CD4-positive, alpha-beta T cell treated with Interleukin-4 for 4 hours (primary cell): Measurements from ENCODE around the gene MKKS.
"Not testable (repeated sequence)": the region's sequence is repeated elsewhere in the genome, so short reads cannot be mapped to it uniquely, and the experiment has no call there.

Experiments
- DNase-seq: peaks from one replicate; pipeline ENCODE4 v3.0.0-alpha.2; 2020

Gene MKKS

DNA sequence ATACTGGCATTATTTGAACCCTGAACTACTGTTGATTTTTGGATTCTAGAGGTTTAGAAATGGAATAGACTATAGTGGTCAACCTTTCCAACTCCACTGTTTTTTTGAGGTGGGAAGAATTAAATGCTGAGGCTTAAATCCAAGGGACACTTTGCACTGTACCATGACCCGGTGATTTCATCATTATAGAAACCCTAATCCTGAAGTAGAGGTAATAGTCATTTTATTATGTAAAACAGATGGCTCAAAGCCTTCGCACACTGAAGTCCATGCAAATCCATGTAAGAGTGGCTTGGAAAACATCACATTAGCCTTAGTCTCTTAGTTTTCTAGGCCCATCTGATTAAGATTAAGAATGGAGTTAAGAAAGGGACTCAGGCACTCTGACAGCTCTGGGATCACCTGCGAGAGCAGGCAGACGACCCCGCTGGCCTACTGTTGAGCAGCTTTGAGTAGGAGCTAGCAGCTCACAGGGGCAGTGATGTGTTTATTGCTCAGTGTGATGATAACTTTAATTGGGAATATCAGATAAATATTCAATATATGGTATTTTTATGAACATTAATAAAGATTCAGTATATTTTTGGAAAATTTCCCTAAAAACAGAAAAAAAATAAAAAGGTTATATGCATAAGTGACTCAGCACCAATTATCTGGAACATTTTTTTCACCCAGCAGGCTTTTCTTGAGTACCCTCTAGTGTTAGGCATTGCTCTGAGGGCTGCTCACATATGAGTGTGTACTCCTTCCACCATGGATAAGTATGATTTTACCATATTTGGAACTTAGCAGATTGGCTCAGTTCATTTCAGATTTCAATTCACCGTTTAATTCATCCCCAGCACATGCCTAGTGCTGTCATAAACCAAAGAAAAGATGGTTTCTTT lies 14.5 kb upstream of the MKKS start:
- no peak for DNase-seq

DNA sequence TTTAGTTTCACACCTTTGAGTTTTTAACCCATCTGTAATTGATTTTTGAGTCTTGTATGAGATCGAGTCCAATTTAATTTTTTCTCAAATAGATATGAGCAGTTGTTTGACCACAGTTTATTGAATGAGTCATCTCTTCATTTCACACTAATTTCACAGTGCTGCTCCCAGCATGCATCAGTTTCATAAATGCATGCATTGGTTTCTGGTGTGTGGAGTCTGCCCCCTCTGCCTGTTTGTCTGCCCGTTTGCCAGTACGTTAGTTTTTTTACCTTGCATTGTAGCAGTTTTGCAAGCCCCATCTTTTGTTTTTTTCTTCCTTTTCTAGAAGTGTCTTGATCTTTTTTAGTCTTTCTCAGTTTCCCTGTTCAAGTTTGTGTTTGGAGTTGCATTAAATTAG lies 13.0 kb upstream of the MKKS start:
- peak; percentile 84 for DNase-seq

DNA sequence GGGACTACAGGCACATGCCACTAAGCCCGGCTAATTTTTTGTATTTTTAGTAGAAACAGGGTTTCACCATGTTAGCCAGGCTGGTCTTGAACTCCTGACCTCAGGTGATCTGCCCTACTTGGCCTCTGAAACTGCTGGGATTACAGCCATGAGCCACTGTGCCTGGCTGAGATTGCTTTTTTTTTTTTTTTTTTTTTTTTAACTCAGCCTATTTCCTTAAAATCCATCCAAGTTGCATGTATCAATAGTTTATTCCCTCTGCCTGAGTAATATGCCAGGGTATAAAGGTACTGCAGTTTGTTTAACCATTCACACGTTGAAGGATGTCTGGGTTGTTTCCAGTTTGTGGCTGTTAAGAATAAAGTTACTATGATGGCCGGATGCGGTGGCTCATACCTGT lies 11.7 kb upstream of the MKKS start:
- no peak for DNase-seq

DNA sequence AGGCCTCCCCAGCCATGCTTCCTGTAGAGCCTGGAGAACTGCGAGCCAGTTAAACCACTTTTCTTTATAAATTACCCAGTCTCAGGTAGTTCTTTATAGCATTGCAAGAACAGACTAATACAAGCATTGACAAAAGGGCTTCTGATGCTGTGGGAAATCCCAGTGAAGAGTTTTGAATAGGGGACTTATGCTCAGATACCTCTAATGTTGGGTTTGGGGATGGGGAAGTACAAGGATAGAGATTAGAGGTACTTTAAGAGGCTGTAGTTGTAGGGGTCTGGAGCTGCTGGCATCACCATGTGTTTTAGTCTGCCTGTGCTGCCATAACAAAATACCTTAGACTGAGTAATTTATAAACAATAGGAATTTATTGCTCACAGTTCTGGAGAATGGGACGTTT lies 9.9 kb upstream of the MKKS start:
- no peak for DNase-seq

DNA sequence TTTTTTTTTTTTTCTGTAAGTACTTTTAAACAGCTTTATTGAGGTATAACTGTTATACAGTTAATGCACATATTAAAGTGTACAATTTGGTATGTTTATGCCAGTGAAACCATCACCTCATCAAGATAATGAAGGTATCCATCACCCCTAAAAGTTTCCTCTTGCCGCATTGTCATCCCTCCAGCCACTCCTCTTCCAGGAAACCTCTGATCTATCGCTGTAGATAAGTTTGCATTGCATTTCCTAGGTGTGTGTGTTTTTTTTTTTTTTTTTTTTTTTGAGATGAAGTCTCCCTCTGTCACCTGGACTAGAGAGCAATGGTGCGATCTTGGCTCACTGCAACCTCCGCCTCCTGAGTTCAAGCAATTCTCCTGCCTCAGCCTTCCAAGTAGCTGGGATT lies 4.2 kb upstream of the MKKS start:
- peak; percentile 11 for DNase-seq

DNA sequence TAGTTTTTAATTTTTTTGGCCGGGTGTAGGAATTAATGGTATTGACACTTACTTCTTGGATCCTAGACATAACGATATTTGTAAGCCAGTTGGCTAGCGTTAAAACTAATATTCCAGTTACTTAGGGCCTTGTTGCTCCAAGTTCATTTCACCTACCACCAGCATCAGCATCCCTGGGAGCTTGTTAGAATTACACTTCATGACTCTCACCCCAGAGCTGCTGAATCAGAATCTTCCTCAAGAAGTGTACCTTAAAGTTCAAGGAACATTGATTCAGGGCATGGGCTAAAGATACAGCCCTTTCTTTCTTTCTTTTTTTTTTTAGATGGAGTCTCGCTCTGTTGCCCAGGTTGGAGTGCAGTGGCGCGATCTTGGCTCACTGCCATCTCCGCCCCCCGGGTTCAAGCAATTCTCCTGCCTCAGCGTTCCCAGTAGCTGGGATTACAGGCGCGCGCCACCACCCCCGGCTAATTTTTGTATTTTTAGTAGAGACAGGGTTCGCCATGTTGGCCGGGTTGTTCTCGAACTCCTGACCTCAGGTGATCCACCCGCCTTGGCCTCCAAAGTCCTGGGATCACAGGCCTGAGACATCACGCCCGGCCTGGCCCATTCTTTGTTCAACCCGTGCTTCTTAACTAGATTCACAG lies 2.2 kb upstream of the MKKS start:
- no peak for DNase-seq

DNA sequence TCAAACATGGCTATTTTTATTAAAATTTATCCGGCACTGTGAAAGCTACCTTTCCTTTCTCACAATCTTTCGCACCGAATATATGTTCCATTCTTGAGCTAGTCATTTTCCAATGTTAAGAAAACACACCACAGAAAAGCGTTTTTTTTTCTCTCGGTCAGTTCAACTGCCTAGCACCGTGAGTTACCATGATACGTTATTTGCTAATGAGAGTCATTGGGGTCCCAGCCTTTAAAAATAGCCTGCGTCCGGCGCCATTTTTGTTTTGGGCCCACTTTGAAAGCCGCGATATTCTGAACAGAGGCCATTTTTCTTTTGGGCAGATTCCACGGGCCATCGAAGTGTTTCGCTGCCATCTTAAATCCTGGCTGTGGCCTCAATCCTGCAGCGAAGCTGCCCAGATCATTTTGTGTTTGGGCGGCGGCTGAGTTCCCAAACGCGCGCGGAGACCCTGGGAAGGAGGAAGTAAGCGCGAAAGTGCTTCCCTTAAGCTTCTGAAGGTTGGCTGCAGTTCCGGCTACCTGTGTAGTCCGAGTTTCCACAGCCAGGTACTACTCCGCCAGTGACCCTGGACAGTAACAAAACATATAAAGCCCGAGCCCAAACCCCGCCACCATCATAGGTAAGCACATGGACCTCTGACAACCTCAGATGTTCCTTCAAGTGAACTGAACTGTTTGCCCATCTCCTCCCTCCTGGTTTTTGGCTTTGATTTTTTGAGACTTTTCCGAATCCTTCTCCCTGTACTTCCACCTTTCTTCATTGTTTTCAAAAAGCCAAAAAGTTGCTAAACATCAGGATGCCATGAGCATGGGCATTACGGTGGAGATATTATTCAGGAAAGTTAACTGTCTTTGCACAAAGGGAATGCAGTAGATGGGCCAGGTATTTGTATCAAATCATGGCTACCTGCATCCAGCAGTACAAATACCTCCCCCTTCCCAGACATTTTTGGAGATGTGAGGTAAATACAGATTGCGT lies 1.1 kb upstream of the MKKS start, which contains the start of gene SLX4IP:
SLX4IP (plus strand) TSS at position 474 of the 981 bp plus-strand sequence. CDS start 22,900 bp downstream, outside the sequence.
- DNase-seq = peak; percentile 95

DNA sequence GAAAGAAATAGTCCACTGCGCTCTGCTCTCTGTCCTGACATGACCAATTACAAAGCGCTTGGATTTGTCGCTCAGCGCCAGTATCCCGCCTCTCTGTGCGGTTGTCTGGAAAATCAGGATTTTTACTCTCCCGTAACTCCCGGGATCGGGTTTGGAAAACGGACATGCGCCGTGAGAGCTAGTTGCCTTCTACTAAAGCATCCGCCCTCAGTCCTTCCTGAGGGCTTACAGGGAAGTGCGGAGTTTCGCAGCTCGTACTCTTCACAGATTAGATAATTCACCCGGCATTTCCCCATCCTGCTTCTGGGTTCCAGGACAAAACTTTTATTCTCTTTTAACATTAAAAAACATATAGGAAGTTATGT lies 427 bp upstream of the MKKS start:
- DNase-seq = peak; percentile 89

DNA sequence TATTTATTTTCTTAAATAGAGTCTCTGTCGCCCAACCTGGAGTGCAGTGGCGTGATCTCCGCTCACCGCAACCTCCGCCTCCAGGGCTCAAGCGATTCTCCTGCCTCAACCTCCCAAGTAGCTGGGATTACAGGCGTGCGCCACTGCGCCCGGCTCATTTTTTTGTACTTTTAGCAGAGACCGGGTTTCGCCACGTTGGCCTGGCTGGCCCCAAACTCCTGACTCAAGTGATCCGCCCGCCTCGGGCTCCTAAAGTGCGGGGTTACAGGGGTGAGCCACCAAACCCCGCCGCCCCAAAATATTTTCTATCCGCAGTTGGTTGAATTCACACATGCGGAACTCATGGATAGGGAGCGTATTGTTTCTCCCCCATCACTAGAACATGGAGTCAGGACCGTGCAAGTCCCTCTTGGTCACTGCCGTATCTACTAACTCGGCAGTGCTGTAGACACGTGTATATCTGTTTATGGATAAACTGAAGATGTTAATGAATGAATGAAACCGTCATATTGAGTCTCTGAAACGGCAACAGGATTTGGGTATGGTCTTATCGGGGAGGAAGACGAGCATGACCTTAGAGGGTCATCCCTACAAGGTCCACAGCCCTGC lies 904 bp downstream of the MKKS start:
- DNase-seq = no peak

DNA sequence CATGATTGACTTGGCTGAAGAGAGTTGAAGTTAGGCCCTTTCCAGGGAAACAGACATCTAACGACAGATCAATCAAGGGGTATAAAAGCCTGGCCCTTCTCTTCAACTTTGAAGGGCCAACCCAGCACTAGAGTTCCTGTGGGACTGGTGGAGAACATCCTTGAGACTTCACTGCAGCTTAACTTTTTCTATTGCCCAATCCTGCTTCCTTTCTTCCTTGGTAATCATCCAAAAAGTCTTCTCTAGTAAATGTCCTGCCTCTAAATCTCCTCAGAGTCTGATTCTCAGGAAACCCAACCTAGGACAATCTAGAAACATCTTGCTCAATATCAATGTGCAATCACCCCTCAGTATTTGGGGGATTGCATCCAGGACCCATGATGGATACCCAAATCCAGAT lies 1.9 kb downstream of the MKKS start:
- no peak for DNase-seq

DNA sequence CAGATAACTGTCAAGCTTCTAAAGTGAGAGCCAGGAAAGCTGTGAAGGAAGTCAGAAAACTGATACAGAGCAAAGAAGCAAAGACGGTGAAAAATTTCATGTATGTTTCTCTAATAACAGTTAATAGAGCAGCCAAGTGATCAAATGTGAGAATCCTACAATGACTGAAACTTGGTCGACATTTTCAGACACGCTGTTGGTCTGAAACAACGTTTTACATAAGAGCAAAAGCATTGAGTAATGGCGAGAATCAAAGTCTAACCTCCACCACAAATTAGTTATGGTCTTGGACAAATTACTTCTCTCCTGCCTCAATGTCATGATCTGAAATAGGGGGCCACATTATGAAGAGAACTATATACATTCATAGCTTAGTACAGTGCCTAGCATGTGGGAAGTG lies 3.3 kb downstream of the MKKS start:
- DNase-seq = no peak

DNA sequence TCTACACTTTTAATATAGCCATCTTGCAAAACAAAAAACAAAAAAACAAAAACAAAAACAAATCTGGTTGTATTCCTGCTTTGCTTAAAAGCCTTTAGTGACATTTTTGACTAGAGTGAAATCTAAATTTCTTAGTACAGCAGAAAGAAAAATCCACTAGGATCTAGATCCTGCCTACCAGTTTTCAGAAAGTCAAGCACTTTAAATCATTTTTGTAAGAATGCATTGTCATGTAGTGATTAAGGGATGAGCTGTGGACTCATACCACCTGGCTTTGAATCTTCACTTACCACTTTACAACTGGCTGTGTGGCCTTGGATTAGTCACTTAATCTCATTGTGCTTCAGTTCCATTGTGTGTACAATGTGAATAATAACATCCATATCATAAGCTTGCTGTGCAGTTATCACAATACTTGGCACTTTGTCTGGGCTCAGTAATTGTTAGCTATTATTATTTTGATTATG lies 4.0 kb downstream of the MKKS start:
- peak; percentile 18 for DNase-seq

DNA sequence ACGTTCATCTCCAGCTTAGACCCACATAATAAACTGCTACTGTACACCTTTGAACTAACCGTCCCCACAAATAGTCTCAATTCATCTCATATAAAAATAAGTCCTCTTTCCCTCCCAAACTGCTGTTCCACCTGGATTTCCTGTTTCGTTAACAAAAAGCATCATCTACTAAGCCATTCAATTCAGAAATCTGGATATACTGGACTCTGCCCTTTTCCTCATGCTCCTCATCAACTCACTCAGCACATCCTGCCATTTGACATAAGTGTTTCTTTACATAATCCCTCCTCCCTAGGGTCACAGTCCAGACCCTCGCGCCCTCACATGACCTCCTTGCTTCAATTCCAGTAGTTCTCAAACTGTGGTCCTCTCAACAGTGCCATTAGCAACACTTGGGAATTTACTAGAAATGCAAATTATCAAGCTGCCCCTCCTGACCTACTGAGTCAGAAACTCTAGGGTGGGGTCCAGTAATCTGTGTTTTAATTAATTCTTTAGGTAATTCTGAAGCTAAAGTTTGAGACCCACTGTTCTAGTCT lies 4.5 kb downstream of the MKKS start:
- no peak for DNase-seq

DNA sequence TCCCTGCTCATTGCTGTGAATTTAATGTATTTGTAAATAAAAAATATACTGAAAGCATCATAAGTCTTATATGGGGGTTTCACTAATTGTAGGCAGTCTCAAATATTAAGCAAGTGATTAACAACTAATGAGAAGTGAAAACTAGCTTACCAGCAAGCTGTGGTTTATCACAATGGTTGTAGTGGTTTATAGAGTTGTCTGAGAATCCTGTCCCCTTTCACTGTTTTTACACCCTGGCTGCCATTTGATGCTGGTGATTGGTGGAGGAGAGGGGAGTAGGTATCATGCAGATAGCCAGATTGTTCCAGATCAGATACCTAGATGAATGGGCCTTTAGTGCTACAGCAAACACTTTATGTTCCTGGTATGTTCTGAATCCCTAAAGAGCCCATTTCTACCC lies 6.0 kb downstream of the MKKS start:
- peak; percentile 24 for DNase-seq

DNA sequence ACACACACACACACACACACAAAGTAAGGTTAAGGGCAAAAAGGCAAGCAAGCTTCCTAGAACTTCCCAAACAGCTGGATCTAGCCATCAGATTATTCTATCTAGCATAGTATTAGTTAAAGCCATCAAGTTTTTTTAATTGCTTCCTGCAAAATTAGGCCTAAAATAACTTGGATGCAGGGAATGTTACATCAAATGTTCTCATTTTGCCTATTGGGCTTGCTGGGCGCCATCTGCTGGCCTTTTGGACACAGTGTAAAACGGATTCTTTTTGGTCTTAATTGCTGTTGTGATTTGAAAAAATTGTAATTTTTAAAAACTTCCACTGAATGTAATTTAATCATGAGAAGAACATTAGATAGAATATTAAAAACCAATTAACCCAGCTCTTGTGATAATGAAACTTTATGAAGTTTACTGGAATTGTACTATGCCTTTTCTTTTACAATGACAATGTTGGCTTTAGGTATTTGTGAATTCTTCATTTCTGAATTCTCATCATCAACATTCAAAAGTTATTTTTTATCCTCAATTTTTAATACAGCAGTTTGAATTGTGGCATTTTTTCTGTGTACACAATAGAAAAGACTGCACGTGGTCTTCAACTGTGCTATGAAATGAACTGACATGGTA lies 6.8 kb downstream of the MKKS start:
- DNase-seq = peak; percentile 49

DNA sequence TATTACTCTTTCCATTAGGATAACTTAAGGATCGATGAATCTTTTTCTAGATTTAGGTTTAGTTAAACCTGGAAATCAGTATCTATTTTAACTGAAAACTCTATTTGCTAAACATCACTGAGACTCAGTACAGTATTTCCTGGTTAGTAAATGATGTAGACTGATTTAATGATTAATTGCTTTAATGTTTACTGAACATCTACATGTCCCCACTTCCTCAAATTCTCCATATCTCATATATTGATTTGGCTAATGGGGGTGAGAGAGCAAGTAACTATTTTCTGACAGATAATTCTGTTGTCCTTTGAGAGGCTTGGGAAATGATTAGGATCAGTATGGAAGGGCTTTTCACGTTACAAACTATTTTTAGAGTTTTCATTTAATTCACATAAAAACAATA lies 10.3 kb downstream of the MKKS start:
- DNase-seq = no peak

DNA sequence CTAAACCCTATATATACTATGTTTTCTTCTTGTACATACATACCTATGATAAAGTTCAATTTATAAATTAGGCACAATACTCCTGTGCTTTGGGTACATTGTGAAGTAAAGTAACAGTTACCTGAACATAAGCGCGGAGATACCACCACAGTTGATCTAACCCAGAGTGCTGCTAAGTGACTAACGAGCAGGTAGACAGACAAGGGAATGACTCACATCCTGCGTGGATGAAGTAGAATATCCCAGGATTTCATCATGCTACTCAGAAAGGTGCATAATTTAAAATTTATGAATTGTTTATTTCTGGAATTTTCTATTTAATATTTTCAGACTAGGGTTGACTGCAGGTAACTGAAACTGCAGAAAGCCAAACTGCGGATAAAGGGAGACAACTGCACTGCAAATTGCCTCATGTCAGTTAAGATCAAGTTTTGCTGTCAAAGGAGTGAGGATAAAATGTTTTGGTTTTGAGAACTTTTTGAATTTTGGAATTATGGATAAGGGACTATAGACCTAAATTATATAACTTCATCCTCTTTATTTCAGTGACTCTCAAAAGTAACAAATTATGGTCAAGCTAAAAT lies 14.4 kb downstream of the MKKS start:
- no peak for DNase-seq

DNA sequence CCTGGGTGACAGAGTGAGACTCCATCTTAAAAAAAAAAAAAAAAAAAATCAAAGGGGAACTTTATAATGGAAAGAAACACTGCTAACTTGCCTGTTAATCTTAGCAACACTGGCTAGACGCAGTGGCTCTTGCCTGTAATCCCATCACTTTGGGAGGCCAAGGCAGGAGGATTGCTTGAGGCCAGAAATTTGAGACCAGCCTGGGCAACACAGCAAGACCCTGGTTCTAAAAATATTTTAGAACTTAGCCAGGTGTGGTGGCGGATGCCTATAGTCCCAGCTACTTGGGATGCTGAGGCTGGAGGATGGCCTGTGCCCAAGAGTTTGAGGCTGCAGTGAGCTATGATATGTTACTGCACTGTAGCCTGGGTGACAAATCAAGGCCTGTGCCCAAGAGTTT lies 16.8 kb downstream of the MKKS start:
- DNase-seq = not testable (repeated sequence)

DNA sequence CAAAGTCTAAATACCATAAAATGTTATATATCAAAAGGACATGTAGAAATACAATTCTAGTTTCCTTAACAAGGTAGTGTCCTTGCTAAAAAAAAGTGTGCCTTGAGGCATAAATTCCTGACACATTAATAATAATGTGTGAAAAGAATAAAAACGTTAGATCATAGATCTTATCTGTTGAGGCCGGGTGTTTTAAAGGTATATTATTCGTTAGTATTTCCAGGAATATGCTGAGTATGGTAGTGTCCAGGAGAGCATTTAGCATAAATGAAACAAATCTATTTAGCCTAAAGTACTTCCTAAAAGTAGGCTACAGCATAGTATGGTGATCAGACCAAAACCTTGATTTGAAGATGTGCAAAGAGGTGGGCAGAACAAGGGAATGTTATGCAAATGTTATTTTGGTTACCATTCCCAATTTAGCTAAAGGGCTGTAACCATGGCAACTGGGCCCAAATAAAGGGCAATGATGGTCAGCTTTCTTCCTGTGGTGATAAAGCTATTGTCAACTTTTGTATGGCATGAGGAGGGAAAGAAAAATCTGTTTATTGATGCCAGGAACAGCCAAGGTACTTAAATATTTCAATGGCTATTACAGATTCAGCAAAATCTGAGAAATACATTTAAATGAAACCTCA lies 18.9 kb downstream of the MKKS start:
- no peak for DNase-seq

DNA sequence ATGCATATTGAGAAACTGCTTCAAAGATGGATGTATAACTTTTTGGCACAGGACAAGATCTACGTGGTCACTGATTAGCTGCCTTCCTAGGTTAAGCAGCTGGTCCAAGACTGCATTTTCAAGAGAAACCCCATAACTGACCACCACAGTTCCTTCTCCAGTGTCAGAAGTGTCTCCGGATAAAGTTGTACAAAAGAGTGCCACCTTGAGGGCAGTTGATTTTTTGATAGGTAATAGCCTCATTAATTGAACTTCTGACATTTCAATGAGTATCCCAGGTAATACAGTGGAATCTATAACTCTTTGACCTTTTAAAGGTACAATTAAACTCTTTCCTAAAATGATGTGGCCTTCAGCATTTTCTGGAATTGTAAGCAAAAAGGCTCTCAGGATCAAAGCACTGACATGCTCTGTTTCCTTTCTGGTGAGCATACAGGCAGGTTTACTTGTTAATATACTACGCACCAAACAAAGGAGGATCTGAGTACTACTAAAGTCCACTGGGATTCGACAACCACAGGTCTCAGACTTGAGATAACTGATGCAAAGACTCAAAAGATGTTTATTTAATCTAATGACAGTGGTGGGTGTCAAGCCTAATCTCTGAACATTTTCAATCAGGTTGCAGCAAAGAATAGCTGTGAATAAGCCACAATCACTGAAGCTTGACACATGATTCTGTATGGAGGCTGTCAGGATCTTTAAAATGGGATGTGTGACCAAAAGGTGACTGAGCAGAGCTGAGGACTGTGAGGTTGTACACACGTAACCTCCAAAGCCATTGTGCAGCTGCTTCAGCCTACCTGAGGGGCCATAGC lies 21.2 kb downstream of the MKKS start:
- DNase-seq = no peak
